GM12878 (cell line): ENCODE results near the gene BFSP2. TPM values are rescaled to one million over a fixed set of nuclear protein-coding genes. Genes with fewer than 3 reads are reported as not detected.

ENCODE experiments used
- ATAC-seq: fragments of 200-7000 bp; cut with Tn5 transposase; 3 replicates; pipeline ENCODE4 v1.9.1; 2020; ENCODE audit warnings: mild to moderate bottlenecking, moderate library complexity
- BruUV-seq: library from RNA; stranded (reverse); fragments of 400-500 nt; replicated peaks from 2 replicates; lab custom pipeline; 2021; lab: Mats Ljungman, UMichigan
- CTCF ChIA-PET: fragments of 300-600 bp; sonication (Branson Sonifier 250); formaldehyde crosslinking; extraction: SDS; loops from one replicate; lab custom pipeline; 2021; ENCODE audit warnings: inconsistent platforms; lab: Yijun Ruan, JAX
- POLR2A ChIA-PET: fragments of 350-600 bp; formaldehyde crosslinking; extraction: SDS; loops from one replicate; lab custom pipeline; 2021; ENCODE audit warnings: inconsistent platforms; lab: Charles Lee
- RAD21 ChIA-PET: fragments of 300-600 bp; sonication (Branson Sonifier 250); formaldehyde crosslinking; loops from one replicate; lab custom pipeline; 2023; ENCODE audit warnings: antibody characterized with exemption; ENCODE audit not compliant: unreplicated experiment; lab: Charles Lee
- SMC1A ChIA-PET: fragments of 300-600 bp; sonication (Branson Sonifier 250); formaldehyde crosslinking; loops from one replicate; lab custom pipeline; 2023; ENCODE audit not compliant: unreplicated experiment, uncharacterized antibody; lab: Charles Lee
- DNase-seq: peaks from one replicate; pipeline ENCODE4 v3.0.0-alpha.2; 2011; ENCODE audit warnings: low read depth, low spot score
- FAIRE-seq: peaks from 3 replicates; lab custom pipeline; 2011; peaks lifted over from hg19 to GRCh38; lab: Jason Lieb, UNC
- H2AFZ ChIP-seq: 2 replicates; pipeline ENCODE4 v1.6.0; 2011; ENCODE audit warnings: low read depth, low read length, control low read depth; ENCODE audit not compliant: control insufficient read depth
- H3K27ac ChIP-seq: 2 replicates; pipeline ENCODE4 v1.5.1; 2011; ENCODE audit warnings: control low read depth; ENCODE audit not compliant: control insufficient read depth, insufficient read depth
- H3K27me3 ChIP-seq, 2 experiments: replicated peaks in 1 of 2; 2 replicates each; pipeline versions ENCODE4 v1.6.0 to v1.6.1; 2011; ENCODE audit warnings: low read length in 1 of 2; ENCODE audit not compliant: control insufficient read depth in 2 of 2, insufficient read depth in 2 of 2
- H3K36me3 ChIP-seq, 2 experiments: 2 replicates each; pipeline ENCODE4 v1.5.1; 2011; ENCODE audit warnings: low read length in 1 of 2; ENCODE audit not compliant: control insufficient read depth in 2 of 2, insufficient read depth in 2 of 2
- H3K4me1 ChIP-seq: 2 replicates; pipeline ENCODE4 v1.6.1; 2011; ENCODE audit warnings: mild to moderate bottlenecking, low read length, moderate library complexity, mixed read lengths; ENCODE audit not compliant: control insufficient read depth, insufficient read depth
- H3K4me2 ChIP-seq: 2 replicates; pipeline ENCODE4 v1.6.0; 2011; ENCODE audit warnings: control low read depth; ENCODE audit not compliant: control insufficient read depth, insufficient read depth
- H3K4me3 ChIP-seq: fragments of 200-600 bp; sonication (generic); 2 replicates; pipeline ENCODE4 v1.5.1; 2016
- H3K79me2 ChIP-seq: 2 replicates; pipeline ENCODE4 v1.6.0; 2011; ENCODE audit warnings: low read length; ENCODE audit not compliant: control insufficient read depth, insufficient read depth
- H3K9ac ChIP-seq: 2 replicates; pipeline ENCODE4 v1.8.0; 2011; ENCODE audit warnings: low read length, control low read depth, mixed read lengths; ENCODE audit not compliant: control insufficient read depth, insufficient read depth
- H3K9me3 ChIP-seq: replicated peaks from 3 replicates; pipeline ENCODE4 v1.5.1; 2011; ENCODE audit warnings: mild to moderate bottlenecking, low read length; ENCODE audit not compliant: control insufficient read depth, insufficient read depth
- H4K20me1 ChIP-seq: 2 replicates; pipeline ENCODE4 v1.6.0; 2011; ENCODE audit not compliant: control insufficient read depth, insufficient read depth
- BCL11A ChIP-seq: IDR thresholded peaks from 2 replicates; pipeline ENCODE4 v1.6.1; 2011; ENCODE audit warnings: low read depth, low read length
- BHLHE40 ChIP-seq, 2 experiments: fragments of 450-650 bp in 1 of 2; IDR thresholded peaks; 2 replicates each; pipeline ENCODE4 v1.6.1; 2011 to 2017; ENCODE audit warnings: low read depth in 2 of 2, borderline replicate concordance in 1 of 2, improper control_type of control experiment in 1 of 2, low read length in 1 of 2, mild to moderate bottlenecking in 1 of 2
- CEBPB ChIP-seq, 2 experiments: fragments of 150-350 bp in 1 of 2; IDR thresholded peaks; 2 replicates each; pipeline ENCODE4 v1.6.1; 2012 to 2014; ENCODE audit warnings: low read depth in 2 of 2, low read length in 2 of 2, borderline replicate concordance in 1 of 2, inconsistent platforms in 1 of 2
- IKZF1 ChIP-seq: fragments of 450-650 bp; conservative IDR thresholded peaks from 2 replicates; pipeline ENCODE4 v1.6.1; 2017; ENCODE audit warnings: antibody characterized with exemption, mild to moderate bottlenecking
- IKZF2 ChIP-seq, 2 experiments: fragments of 450-650 bp; IDR thresholded peaks; 2 replicates each; pipeline ENCODE4 v1.6.1; 2017; ENCODE audit warnings: mild to moderate bottlenecking in 2 of 2, moderate library complexity in 2 of 2
- MEF2A ChIP-seq: IDR thresholded peaks from 2 replicates; pipeline ENCODE4 v1.6.1; 2011; ENCODE audit warnings: low read depth, mild to moderate bottlenecking, low read length, moderate library complexity; ENCODE audit not compliant: insufficient read depth
- MYB ChIP-seq: fragments of 150-350 bp; IDR thresholded peaks from 2 replicates; pipeline ENCODE4 v1.6.1; 2014; ENCODE audit warnings: mild to moderate bottlenecking, low read depth, low read length, borderline replicate concordance
- NFYB ChIP-seq: IDR thresholded peaks from 2 replicates; pipeline ENCODE4 v1.6.1; 2011; ENCODE audit warnings: low read depth, mild to moderate bottlenecking, low read length, improper control_type of control experiment, moderate library complexity; ENCODE audit not compliant: insufficient read depth
- NR2F1 ChIP-seq: fragments of 450-650 bp; conservative IDR thresholded peaks from 2 replicates; pipeline ENCODE4 v1.6.1; 2017; ENCODE audit warnings: mild to moderate bottlenecking
- RB1 ChIP-seq: fragments of 450-650 bp; formaldehyde crosslinking; IDR thresholded peaks from 2 replicates; pipeline ENCODE4 v1.6.1; 2017; ENCODE audit warnings: mild to moderate bottlenecking, borderline replicate concordance
- SMC3 ChIP-seq: IDR thresholded peaks from 2 replicates; pipeline ENCODE4 v1.6.1; 2011; ENCODE audit warnings: low read length, improper control_type of control experiment, borderline replicate concordance
- SP1 ChIP-seq: IDR thresholded peaks from one replicate; pipeline ENCODE4 v1.6.1; 2011; ENCODE audit warnings: low read depth, low read length
- YBX1 ChIP-seq: fragments of 450-650 bp; IDR thresholded peaks from 2 replicates; pipeline ENCODE4 v1.6.1; 2016; ENCODE audit warnings: antibody characterized with exemption
- WGBS: methylation state at CpG from one replicate; pipeline ENCODE4 v1.1.6; 2016; ENCODE audit warnings: low lambda C conversion rate; ENCODE audit not compliant: insufficient replicate concordance, insufficient coverage; ENCODE audit errors: missing lambda C conversion rate; 5-methylcytosine and 5-hydroxymethylcytosine counted together
- in situ Hi-C: fragments of 300-500 bp; cut with MboI; formaldehyde crosslinking; loops from 9 replicates; pipeline ENCODE4 v1.14.3; 2018; ENCODE audit warnings: mixed read lengths
- intact Hi-C: fragments of 100-400 bp; cut with micrococcal nuclease; formaldehyde crosslinking; loops from one replicate; pipeline ENCODE4 v1.14.2; 2022; ENCODE audit not compliant: unreplicated experiment
- polyA plus RNA-seq, 11 experiments: library from polyadenylated mRNA; depleted of rRNA in 4 of 11; unstranded in 6 of 11; stranded (reverse) in 5 of 11; fragments of >200 nt; fragmentation: Nextera tagmentation in 4 of 11; fragmentation: Illumina TruSeq in 1 of 11; extraction: Ambion mirVana in 4 of 11; extraction: Trizol in 1 of 11; gene quantifications; 1 replicate in 1 of 11; 2 replicates in 10 of 11; pipeline versions ENCODE4 v1.2.1 to v1.2.3, GENCODE V29; 2011 to 2016; ENCODE audit warnings: inconsistent platforms in 2 of 11, missing spikeins in 2 of 11, low read depth in 1 of 11
- total RNA-seq, 4 experiments: library from RNA; depleted of rRNA in 3 of 4; stranded (reverse); fragments of >200 nt in 3 of 4; fragmentation: Illumina TruSeq in 1 of 4; extraction: Trizol in 1 of 4; gene quantifications; 2 replicates each; pipeline versions ENCODE4 v1.2.1 to v1.2.3, GENCODE V29; 2013 to 2021
- TF ChIP-seq, protein P1 (sequence below): fragments of 450-650 bp; IDR thresholded peaks from 2 replicates; pipeline ENCODE4 v1.6.1; 2016; ENCODE audit warnings: mild to moderate bottlenecking
- TF ChIP-seq, protein P2 (sequence below): IDR thresholded peaks from 2 replicates; pipeline ENCODE4 v1.6.1; 2012; ENCODE audit warnings: low read depth, low read length, improper control_type of control experiment

Gene BFSP2
- total and polyA plus RNA-seq, 10 of the 15 experiments (the other 5 are each of a cell fraction or from before 2014, with no cell fraction given) = 1.5 to 20.4 (median 7.3) TPM

DNA sequence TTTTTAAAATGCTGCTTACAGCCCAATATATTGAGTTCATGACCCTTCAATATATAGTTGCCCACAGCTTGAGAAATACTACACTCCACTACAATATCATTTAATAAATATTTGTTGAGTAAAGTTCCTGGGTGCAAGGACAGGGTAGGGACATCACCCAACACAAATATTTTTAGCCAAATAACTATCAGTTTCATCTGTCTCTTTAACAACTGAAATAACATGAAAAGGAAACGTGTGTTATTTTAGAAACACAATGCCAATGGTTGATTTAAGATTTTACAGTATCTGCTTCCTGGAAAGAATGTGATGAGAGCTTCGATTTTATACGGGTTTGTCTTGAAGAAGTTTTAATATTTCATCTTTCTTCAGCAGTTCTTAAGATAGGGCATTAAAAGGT lies 106.0 kb downstream of the BFSP2 start:
- CTCF ChIA-PET = interaction anchor here (0.9 to 2.2 kb wide), 8 partner anchors 26 to 72 kb away, joined by 3 to 8 read pairs (median 5); no protein-coding TSS in a partner anchor
- Histone ChIP-seq H3K4me1 (peaks cover 18% of the 10 kb centered on the region), H3K36me3 (no peaks in the 10 kb centered on the region), H3K79me2 (no peaks in the 10 kb centered on the region), H3K9me3 (no peaks in the 10 kb centered on the region), H3K4me2 (peak overlapping the region; percentile 82), H4K20me1 (no peaks in the 10 kb centered on the region), H3K4me3 (peak overlapping the region; percentile 43; the same call in 1 of the 2 replicates), H2AFZ (peak overlapping the region; percentile 86), H3K27me3 (no peaks in the 10 kb centered on the region), H3K27ac (peak overlapping the region; percentile 97), H3K9ac (peak overlapping the region; percentile 67)
- 1% methylated on average over 3 of the region's 3 CpGs for WGBS
- DNase-seq = no peak
- SMC1A ChIA-PET = interaction anchor here (0.8 to 11.4 kb wide), 20 partner anchors 15 to 73 kb away, joined by 3 to 76 read pairs (median 5); partner anchors contain the start of gene CDV3
- in situ Hi-C loops (no loop called here), intact Hi-C loops (no loop called here)
- RAD21 ChIA-PET = interaction anchor here (0.7 to 1.5 kb wide), 11 partner anchors 15 to 71 kb away, joined by 3 to 12 read pairs (median 4); no protein-coding TSS in a partner anchor
- ATAC-seq = peak; percentile 64
- TF ChIP-seq NR2F1 = no peak
- TF ChIP-seq, protein P1, sequence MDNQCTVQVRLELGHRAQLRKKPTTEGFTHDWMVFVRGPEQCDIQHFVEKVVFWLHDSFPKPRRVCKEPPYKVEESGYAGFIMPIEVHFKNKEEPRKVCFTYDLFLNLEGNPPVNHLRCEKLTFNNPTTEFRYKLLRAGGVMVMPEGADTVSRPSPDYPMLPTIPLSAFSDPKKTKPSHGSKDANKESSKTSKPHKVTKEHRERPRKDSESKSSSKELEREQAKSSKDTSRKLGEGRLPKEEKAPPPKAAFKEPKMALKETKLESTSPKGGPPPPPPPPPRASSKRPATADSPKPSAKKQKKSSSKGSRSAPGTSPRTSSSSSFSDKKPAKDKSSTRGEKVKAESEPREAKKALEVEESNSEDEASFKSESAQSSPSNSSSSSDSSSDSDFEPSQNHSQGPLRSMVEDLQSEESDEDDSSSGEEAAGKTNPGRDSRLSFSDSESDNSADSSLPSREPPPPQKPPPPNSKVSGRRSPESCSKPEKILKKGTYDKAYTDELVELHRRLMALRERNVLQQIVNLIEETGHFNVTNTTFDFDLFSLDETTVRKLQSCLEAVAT = no peak
- TF ChIP-seq, protein P2, sequence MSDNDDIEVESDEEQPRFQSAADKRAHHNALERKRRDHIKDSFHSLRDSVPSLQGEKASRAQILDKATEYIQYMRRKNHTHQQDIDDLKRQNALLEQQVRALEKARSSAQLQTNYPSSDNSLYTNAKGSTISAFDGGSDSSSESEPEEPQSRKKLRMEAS = no peak
- TF ChIP-seq IKZF2 (IDR thresholded peaks at IDR 0.05) = no peak
- 0 out of 4 replicates have a peak, but pooled peaks of 1 of the 2 experiments have one; percentile 4 for TF ChIP-seq BHLHE40 (IDR thresholded peaks at IDR 0.05; ENCODE audit: borderline replicate concordance in 1 of 2, low read depth in 2 of 2, low read length in 1 of 2)
- no peak for TF ChIP-seq BCL11A
- TF ChIP-seq CEBPB (IDR thresholded peaks at IDR 0.05; ENCODE audit: borderline replicate concordance in 1 of 2, low read depth in 2 of 2, low read length in 2 of 2) = no peak
- peak; percentile 10 for TF ChIP-seq SP1
- TF ChIP-seq MEF2A = 0 out of 2 replicates have a peak, but pooled peaks have one; percentile 37
- no peak for TF ChIP-seq IKZF1
- no peak for TF ChIP-seq MYB
- TF ChIP-seq YBX1 = no peak
- TF ChIP-seq RB1 = no peak
- no peak for TF ChIP-seq SMC3
- TF ChIP-seq NFYB = no peak
- POLR2A ChIA-PET = interaction anchor here (0.7 to 1.6 kb wide), 6 partner anchors 26 to 71 kb away, joined by 3 to 16 read pairs (median 3); partner anchors contain the start of gene CDV3
- TSS peak; percentile 86 for BruUV-seq
- FAIRE-seq = no peak
